Endothelial cell of umbilical vein (primary cell): ENCODE results near the gene NUB1.

Source experiments
- CTCF ChIP-seq, 2 donors: IDR thresholded peaks; 1 replicate in 1 of 2; 2 replicates in 1 of 2; pipeline ENCODE4 v1.5.1; 2011; ENCODE audit warnings: low read length in 2 of 2, mild to moderate bottlenecking in 2 of 2, moderate library complexity in 2 of 2, control low read depth in 1 of 2, inconsistent platforms in 1 of 2, low read depth in 1 of 2; ENCODE audit not compliant: insufficient read depth in 1 of 2; ENCODE audit errors: extremely low read depth in 1 of 2
- EZH2 ChIP-seq: IDR thresholded peaks from 2 replicates; pipeline ENCODE4 v1.6.1; 2012; ENCODE audit warnings: borderline replicate concordance, low read depth, mild to moderate bottlenecking, moderate library complexity, low read length, inconsistent platforms; ENCODE audit not compliant: severe bottlenecking
- JUN ChIP-seq: IDR thresholded peaks from 2 replicates; pipeline ENCODE4 v1.6.1; 2011; ENCODE audit warnings: borderline replicate concordance, low read depth; ENCODE audit not compliant: insufficient read length, insufficient read depth
- POLR2A ChIP-seq: IDR thresholded peaks from 2 replicates; pipeline ENCODE4 v1.6.1; 2012; ENCODE audit warnings: low read depth, mild to moderate bottlenecking, control low read depth, low read length
- POLR2AphosphoS5 ChIP-seq: IDR thresholded peaks from 2 replicates; pipeline ENCODE4 v1.6.1; 2012; ENCODE audit warnings: low read depth, mild to moderate bottlenecking, control low read depth, low read length, moderate library complexity; ENCODE audit not compliant: insufficient read depth

DNA sequence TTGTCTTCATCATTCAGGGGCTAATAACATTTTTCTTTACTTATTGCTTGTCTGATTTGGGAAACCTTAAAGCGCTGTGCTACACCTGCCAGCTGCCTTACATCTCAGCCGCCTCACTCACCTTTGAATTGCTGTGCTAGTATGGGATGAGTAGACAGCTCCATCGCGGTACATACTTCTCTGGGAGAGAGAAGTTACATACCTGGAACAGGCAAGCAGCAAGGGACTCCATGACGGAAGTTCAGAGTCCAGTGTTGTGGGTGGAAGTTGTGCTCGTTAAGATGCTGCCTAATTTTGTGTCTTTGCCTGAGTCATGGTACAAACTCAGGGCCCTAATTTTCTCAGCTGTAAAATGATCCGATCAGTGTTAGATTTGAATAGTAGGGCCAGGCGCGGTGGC is 1.9 kb downstream of the NUB1 start:
- TF ChIP-seq CTCF (IDR thresholded peaks at IDR 0.05; ENCODE audit: extremely low read depth in 1 of 2, insufficient read depth in 1 of 2, low read depth in 1 of 2, low read length in 2 of 2) (no peak), POLR2A (no peak), EZH2 (no peak), JUN (no peak), POLR2AphosphoS5 (no peak)
